ENCODE data around the gene RPL27A.

RPL27A gene

GRCh38 chr11:8729837-8730696, 47.5 kb downstream of the RPL27A start:
- Histone ChIP-seq H3K27me3 (ENCODE audit: low read depth, low read length) (no peaks in the 10 kb centered on the region), H3K4me2 (ENCODE audit: low read length) (no peak overlapping the region), H3K9ac (ENCODE audit: low read length) (no peak overlapping the region), H3K4me1 (ENCODE audit: low read length) (peaks cover 37% of the 10 kb centered on the region), H3K36me3 (replicated peaks; ENCODE audit: low read depth, low read length) (no peaks in the 10 kb centered on the region), H3K4me3 (ENCODE audit: low read length) (no peak overlapping the region), H3K79me2 (ENCODE audit: low read length) (no peaks in the 10 kb centered on the region), H3K9me3 (ENCODE audit: insufficient read depth, low read length) (no peaks in the 10 kb centered on the region), H2AFZ (ENCODE audit: low read depth, low read length) (no peak overlapping the region), H4K20me1 (ENCODE audit: insufficient read depth, low read length) (no peaks in the 10 kb centered on the region), H3K27ac (ENCODE audit: low read length) (no peak overlapping the region)
- TF ChIP-seq EZH2phosphoT487 (IDR thresholded peaks at IDR 0.05; ENCODE audit: low read depth) = no peak
- TF ChIP-seq CTCF (IDR thresholded peaks at IDR 0.05; ENCODE audit: low read depth, low read length) = no peak

GRCh38 chr11:8730697-8731020, 48.1 kb downstream of the RPL27A start:
- Histone ChIP-seq H2AFZ (ENCODE audit: low read depth, low read length) (no peak overlapping the region), H3K27me3 (ENCODE audit: low read depth, low read length) (no peaks in the 10 kb centered on the region), H3K9me3 (ENCODE audit: insufficient read depth, low read length) (no peaks in the 10 kb centered on the region), H3K79me2 (ENCODE audit: low read length) (no peaks in the 10 kb centered on the region), H3K27ac (ENCODE audit: low read length) (no peak overlapping the region), H3K4me3 (ENCODE audit: low read length) (no peak overlapping the region), H3K36me3 (replicated peaks; ENCODE audit: low read depth, low read length) (no peaks in the 10 kb centered on the region), H3K4me2 (ENCODE audit: low read length) (no peak overlapping the region), H3K4me1 (ENCODE audit: low read length) (peaks cover 43% of the 10 kb centered on the region), H4K20me1 (ENCODE audit: insufficient read depth, low read length) (no peaks in the 10 kb centered on the region), H3K9ac (ENCODE audit: low read length) (no peak overlapping the region)
- no peak for TF ChIP-seq EZH2phosphoT487 (IDR thresholded peaks at IDR 0.05; ENCODE audit: low read depth)
- no peak for TF ChIP-seq CTCF (IDR thresholded peaks at IDR 0.05; ENCODE audit: low read depth, low read length)

- no peaks in the 10 kb centered on the region for H3K27me3 ChIP-seq (ENCODE audit: low read depth, low read length)
- no peaks in the 10 kb centered on the region for H3K79me2 ChIP-seq (ENCODE audit: low read length)
- H3K4me3 ChIP-seq (ENCODE audit: low read length) = peak overlapping the region; percentile 29
- H3K9ac ChIP-seq (ENCODE audit: low read length) = no peak overlapping the region; the same call in 1 of the 2 replicates
- H3K4me2 ChIP-seq (ENCODE audit: low read length) = peak overlapping the region; percentile 58
- H2AFZ ChIP-seq (ENCODE audit: low read depth, low read length) = peak overlapping the region; percentile 2; the same call in 1 of the 2 replicates
- H3K27ac ChIP-seq (ENCODE audit: low read length) = peak overlapping the region; percentile 81
- H3K36me3 ChIP-seq (replicated peaks; ENCODE audit: low read depth, low read length) = no peaks in the 10 kb centered on the region
- TF ChIP-seq CTCF (IDR thresholded peaks at IDR 0.05; ENCODE audit: low read depth, low read length) (no peak), EZH2phosphoT487 (IDR thresholded peaks at IDR 0.05; ENCODE audit: low read depth) (no peak)
- peaks cover 49% of the 10 kb centered on the region for H3K4me1 ChIP-seq (ENCODE audit: low read length)
- H4K20me1 ChIP-seq (ENCODE audit: insufficient read depth, low read length) = no peaks in the 10 kb centered on the region
- no peaks in the 10 kb centered on the region for H3K9me3 ChIP-seq (ENCODE audit: insufficient read depth, low read length)
These were observed 49.2 kb downstream of the RPL27A start for GRCh38 chr11:8731647-8732323.

DNA sequence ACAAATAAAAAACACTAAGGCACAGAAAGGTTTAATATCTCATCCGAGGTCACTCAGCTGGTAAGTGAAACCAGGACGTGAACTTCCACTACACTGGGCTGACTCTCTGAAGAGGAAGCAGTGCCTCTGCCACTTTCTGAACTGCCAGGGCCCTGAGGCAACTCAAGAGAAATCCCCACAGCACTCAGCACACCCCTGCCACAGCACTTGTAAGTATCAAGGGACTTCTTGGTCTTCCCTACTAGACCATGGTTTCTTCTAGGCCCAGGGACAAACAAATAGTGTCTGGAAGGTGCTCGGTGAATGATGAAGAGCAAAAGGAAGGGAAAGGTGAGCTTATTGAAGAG, 49.7 kb downstream of the RPL27A start:
- Histone ChIP-seq H3K4me3 (ENCODE audit: low read length) (peak overlapping the region; percentile 29), H2AFZ (ENCODE audit: low read depth, low read length) (no peak overlapping the region), H3K79me2 (ENCODE audit: low read length) (no peaks in the 10 kb centered on the region), H3K36me3 (replicated peaks; ENCODE audit: low read depth, low read length) (no peaks in the 10 kb centered on the region), H3K4me2 (ENCODE audit: low read length) (peak overlapping the region; percentile 58), H3K27me3 (ENCODE audit: low read depth, low read length) (no peaks in the 10 kb centered on the region), H3K4me1 (ENCODE audit: low read length) (peaks cover 49% of the 10 kb centered on the region), H3K27ac (ENCODE audit: low read length) (peak overlapping the region; percentile 81), H4K20me1 (ENCODE audit: insufficient read depth, low read length) (no peaks in the 10 kb centered on the region), H3K9me3 (ENCODE audit: insufficient read depth, low read length) (no peaks in the 10 kb centered on the region), H3K9ac (ENCODE audit: low read length) (peak overlapping the region; percentile 38; the same call in 1 of the 2 replicates)
- TF ChIP-seq CTCF (IDR thresholded peaks at IDR 0.05; ENCODE audit: low read depth, low read length) = no peak
- no peak for TF ChIP-seq EZH2phosphoT487 (IDR thresholded peaks at IDR 0.05; ENCODE audit: low read depth)

Measured in OCI-LY3 (cell line).